NCI-H524 (cell line): ENCODE measurements around the gene KCNT2.
"Not testable (repeated sequence)": the region's sequence is repeated elsewhere in the genome, so short reads cannot be mapped to it uniquely, and the experiment has no call there.

ENCODE experiments used
- DNase-seq, 2 experiments: peaks; one replicate each; lab custom pipeline; 2025; lab: John Stamatoyannopoulos, UW

Gene KCNT2

DNA sequence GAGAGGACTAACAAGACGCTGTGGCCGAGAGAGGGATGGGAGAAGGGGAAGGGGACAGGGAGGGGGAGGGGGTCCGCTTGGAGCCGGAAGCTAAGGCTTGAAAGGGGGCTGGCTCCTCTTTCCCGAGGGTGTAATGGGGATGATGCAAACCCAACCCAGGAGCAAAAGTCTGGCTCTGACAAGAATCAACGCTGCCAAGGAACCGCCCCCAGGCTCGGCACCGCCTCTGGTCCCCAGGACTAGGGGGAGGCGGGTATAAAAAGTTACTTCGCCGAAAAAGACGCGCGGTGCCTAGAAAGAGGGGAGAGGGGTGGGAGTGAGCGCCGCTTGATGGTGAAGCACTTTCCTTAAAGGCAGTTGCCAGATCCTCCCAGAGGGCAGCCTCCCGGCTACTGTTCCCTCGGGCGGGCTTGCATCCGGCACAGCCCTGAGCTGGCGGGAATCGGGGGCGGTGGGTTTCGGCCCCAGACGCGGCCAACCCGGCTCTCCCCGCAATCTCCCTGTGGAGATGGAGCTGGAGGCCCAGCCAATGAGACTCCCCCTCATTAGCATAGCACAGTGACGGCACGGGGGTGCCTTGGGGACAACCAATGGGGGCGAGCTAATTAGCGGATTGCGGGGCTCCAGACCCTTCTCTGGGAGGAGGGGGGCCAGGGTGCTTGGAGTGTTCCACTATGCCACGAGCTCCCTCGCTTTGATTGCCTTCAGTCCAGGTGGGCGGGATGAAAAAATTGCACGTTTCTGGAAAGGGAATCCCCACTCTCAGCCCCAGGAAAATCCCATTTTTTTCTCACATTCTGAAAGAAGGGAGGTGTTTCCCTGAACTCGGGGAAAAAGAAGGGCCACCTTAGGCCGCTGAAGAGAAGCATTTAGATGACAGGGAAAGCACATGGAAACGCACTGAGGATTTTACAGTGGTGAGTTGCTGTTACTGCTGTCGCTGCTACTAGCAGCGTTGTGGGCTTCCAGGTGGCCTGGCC, at the start of gene KCNT2:
TSS of gene KCNT2 (minus strand) at position 51 of the 980 bp plus-strand sequence. CDS start 131 bp downstream, outside the sequence.
- DNase-seq: peak; percentile 95 to 96

DNA sequence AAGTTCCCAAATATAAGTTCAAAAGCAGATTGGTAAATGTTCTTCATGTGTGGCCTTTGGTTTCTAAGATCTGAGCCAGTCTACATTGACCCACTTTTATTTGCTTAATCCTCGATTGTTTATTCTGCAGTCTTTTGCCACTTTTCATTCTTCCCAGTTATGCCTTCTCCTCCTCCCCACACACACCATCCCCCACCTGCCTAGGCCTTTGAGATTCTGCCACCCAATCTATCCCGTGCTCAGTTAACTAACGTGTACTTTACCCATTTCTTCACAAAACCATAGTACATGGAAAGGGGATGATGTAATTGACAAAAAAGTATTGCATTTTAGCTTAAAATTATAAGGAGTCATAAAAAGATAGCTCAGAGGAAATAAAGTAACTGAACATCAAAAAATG, 47.3 kb upstream of the KCNT2 start:
- DNase-seq: no peak

DNA sequence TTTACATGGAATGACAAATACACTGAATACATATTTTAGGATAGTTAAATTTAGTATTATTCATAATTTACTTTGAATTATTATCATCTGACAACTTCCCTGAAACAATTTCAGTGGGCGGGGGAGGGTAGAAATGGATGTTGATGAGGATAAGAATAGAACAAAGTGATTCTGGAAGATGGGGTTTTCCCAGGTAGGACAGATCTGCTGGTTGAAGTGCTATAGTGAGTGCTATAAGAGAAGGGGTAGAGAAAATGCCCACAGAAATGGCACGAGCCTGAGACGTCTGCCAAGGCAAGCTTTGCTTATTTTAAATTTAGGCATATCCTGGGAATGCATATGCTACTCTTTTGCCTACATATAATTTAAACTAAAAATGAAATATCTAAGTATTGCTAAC, 46.8 kb upstream of the KCNT2 start:
- no peak for DNase-seq

DNA sequence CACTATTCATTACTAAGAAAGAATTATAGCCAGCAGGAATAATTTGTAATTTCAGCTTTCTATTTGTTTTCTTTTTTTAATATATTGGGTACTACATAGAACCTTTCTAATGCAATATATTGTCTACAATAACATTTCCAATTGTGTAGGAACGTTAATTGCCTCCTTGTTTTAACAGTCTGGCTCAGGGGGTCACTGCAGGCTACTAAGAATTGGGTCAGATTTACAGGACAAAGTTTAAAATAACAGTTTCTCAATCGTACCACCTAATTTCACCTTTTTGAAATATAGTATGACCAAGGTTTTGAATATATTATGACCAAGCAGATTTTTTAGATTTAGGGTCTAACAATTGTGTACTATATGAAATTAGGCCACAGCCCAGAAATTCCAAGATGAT, 46.0 kb upstream of the KCNT2 start:
- DNase-seq: no peak

DNA sequence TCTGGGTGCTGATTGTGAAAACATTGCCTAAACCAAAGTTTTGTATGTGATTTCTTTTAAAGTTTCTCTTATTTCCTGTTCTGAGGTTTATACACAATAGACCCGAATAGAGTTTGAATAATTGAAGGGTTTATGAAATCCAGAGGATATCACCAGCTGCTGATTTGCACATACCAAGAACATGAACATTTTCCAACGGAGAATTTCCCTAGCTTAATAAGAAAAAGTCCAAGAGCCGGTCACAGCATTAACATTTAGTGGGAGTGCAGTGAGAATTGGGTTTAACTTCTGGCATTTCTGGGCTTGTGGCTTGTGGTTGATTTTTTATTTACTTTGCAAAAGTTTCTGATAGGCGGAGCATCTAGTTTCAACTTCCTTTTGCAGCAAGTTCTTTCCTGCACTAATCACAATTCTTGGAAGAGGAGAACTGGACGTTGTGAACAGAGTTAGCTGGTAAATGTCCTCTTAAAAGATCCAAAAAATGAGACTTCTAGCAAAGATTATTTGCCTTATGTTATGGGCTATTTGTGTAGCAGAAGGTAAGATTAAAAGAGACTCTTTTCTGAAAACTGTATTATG, 43.5 kb upstream of the KCNT2 start, which contains the start of gene CFH:
TSS of gene CFH (plus strand) at position 407 of the 579 bp plus-strand sequence. CDS start at position 482, 75 bp downstream.
- DNase-seq: no peak

DNA sequence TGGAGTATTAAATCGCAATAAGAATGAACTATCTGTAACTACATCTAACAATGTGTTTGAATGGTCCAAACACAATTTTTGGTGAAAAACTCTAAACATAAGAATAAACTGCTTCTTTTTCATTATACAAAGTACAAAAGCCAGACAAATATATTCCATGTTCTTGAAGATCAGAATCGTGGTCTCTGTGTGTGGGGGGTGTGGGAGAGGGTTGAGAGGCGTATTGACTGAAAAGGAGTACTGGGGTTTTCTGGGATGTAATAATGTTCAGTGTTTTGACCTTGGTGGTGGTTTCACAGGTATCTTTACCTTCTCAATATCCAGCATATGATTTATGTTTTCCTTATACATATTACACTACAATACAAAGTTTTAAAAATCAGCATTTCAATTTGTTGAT, 42.8 kb upstream of the KCNT2 start:
- DNase-seq: no peak

DNA sequence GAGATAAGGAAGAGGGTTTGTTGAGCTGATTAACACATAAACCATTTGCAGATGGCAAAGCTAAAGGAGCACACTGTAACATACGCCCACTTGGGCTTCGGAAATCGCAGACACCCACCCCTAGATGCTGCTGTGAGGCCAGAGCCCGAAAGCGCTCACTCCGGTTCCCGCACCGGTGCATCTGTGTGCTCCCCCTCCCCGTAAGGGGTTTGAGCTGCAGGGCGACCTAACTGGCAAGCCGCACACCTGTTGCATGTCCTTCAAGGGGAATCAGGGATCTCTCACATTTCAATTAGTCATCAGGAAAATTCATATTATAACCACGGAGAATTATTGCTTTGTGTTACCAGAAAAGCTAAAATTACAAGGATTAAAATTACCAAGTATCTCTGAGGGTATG, 42.2 kb upstream of the KCNT2 start:
- peak; percentile 42 to 82 for DNase-seq

DNA sequence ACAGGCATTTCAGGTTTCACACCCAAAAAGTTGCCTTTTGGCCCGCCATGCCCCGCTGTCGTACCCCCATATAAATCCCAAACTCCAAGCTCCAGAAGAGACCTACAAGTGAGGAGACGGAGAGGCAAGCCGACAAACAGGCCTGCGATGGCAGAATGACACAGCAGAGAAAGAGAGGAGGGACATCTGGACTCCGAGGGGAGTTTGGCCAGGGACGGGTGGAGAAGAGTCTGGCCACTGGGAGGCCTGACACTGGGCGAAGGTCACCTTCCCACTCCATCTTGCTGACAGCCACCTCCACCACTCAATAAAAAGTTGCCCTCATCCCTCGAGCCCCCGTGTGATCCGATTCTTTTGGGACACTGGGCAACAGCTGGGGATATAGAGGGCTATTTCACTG, 41.8 kb upstream of the KCNT2 start:
- no peak for DNase-seq

DNA sequence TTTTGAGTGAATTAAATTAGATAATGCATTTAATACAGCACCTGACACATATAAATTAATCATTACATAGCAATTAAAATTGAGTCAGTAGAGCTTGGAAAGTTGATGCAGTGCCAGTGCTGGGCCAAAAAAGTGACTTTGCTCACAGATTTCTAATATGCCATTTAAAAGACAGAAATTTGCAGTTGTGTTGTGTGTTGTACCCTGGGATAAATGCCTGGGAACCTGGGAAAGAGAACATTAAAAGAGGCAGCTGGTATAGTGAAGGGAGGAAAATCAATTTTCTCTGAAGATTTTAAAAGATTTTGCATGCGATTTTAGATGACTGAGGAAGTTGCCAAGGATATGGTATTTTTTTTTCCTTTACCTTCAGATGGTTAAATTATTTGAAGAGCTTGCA, 32.7 kb upstream of the KCNT2 start:
- no peak for DNase-seq

DNA sequence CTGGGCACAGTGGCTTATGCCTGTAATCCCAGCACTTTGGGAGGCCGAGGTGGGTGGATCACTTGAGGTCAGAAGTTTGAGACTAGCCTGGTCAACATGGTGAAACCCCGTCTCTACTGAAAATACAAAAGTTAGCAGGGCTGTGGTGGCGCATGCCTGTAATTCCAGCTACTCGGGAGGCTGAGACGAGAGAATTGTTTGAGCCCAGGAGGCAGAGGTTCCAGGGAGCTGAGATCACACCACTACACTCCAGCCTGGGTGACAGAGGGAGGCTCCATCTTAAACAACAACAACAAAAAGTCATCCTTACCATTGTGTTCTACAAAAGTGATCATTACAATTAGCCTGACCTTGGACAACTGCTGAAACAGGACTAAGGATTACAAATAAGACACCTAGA, 31.1 kb upstream of the KCNT2 start:
- DNase-seq: not testable (repeated sequence)

DNA sequence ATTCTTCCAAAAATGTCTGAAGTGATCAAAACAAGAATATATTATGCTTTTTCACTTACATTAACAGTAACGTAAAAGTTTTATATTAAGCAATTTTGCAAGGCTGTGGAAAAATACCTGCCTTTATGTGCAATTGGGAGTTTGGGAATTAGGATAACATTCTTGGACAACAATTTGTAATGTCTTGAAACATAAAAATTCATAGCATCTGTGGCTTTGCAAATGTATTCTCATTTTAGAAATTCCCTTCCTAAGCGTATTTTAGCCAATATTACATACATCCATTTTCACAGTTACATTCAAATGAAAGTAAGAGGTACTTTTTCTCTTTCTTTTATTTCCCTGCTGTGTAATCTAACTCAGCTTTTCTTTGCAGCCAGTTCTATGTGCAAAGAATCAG, 30.2 kb upstream of the KCNT2 start:
- no peak for DNase-seq

DNA sequence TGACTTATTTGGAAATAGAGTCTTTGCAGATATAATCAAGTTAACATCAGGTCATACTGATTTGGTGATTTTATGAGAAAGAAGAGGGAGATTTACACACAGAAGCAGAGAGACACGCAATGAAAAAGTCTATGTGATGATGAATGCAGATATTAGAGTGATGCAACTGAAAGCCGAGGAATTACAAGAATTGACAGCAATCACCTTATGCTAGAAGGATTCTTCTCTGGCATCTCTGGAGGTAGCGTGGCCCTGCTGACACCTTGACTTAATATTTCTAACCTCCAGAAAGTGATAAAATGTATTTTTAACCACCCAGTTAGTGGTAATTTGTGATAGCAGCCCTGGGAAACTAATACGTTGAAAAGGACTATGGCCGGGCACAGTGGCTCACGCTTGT, 29.4 kb upstream of the KCNT2 start:
- DNase-seq: no peak

DNA sequence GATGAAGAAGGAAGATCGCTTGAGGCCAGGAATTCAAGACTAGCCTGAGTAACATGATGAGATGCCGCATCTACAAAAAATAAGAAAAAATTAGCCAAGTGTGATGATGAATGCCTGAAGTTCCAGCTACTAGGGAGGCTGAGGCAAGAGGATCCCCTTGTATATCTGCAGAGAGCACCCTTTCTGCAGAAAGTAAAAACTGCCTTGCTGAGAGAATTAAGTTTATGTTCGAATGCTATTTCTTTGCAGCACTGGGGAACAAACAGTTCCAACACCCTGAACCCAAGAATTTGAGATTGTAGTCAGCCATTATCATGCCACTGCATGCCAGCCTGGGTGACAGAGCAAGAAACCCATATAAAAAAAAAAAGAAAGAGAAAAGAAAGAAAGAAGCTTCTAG, 20.6 kb upstream of the KCNT2 start:
- no peak for DNase-seq

DNA sequence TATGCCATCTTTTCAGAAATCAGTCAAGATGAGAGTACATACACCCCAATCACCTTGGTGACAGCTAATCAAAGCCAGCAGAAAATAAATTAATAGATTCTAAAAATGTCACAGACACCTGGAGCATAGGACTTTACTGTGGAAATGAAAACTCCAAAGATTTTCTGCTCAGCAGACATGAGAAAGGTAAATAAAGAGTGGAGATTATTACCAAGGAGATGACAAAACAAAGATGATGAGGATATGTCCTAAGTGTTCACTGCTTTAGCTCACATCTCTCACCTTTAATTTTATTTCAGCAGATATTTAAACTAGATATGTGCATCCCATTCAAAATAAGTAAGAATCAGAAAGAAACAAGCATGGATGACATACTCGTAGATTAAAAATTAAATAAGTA, 14.8 kb upstream of the KCNT2 start:
- DNase-seq: no peak

DNA sequence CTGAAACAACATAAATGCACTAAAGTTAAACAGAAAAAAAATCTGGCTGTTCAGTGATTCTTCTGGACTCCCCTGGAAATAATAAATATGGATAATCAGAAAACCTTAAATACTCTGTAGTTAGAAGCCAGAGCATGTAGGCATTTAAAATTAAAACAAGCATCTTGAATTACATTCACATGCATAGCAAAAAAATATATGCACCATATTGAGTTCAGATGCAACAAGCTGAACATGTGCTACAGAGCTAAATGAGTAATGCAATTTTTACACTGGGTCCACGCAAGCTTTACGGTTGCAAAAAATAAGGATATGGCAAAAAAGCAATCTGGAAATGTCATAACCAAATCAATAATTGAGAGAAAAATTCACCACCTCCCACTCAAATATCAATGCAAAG, 11.5 kb upstream of the KCNT2 start:
- DNase-seq: no peak

DNA sequence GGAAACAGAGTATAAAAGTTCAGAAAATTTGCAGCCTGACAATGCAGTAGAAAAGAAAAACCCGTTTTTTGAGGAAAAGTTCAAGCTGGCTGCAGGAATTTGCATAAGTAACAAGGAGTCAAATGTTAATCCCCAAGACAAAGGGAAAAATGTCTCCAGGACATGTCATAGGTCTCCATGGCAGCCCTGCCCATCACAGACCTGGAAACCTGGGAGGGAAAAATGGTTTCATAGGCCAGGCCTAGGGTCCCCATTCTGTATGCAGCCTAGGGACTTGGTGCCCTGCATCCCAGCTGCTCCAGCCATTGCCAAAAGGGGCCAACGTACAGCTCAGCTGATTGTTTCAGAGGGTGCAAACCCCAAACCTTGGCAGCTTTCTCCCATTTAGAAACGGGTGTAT, 3.6 kb upstream of the KCNT2 start:
- DNase-seq: no peak

DNA sequence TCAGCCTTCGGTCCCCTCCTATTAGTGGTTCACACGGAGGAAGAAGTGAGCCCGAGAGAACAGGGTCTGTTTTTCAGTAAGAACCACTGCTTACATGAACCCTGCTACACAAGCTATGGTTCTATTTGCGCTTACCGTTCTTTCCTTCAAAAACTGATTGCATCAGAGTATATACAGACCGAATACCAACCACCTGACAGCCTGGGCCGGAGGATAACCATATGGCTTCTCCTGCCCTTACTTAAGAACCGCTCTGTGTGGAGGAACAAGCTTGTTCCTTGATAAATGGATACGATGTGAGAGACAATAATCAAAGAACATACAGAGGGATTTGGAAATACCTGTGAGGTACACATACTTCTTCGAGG, 1.1 kb upstream of the KCNT2 start:
- no peak for DNase-seq

DNA sequence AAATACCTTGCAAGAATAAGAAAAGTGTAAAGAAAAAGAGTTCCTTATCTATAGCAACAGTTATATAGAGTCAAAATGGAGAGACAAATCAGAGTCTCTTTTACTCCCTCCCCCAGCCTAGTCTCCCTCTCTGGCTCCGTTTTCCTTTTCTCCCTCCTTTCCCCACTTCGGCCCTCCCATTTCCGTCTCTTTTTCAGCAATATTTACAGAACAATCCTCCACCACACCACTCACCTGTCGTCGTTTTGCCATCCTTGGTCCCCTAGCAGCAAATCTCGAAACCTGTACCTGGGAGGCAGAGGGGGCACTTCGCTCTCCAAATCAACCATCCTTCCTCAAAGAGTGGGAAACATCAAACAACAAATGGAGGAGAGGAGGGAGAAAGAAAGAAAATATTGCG, 259 bp downstream of the KCNT2 start:
- peak; percentile 34 to 55 for DNase-seq

DNA sequence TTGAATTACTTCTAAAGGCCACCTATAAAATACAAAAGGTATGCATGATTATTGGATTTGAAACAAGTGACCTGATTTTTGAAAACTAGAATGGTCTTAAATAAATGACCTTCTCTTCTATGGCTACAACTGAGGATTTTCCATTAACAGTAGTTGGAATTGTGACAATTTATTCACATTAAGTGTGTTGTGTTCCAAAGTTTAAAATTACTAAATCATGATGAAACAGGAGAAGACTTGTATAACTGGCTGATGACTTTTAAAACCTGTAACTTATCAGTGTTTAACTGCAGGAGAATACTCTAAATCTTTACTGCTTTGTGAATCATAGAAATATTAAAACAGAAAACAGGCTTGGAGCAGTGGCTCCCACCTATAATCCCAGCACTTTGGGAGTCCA, 4.6 kb downstream of the KCNT2 start:
- DNase-seq: no peak

DNA sequence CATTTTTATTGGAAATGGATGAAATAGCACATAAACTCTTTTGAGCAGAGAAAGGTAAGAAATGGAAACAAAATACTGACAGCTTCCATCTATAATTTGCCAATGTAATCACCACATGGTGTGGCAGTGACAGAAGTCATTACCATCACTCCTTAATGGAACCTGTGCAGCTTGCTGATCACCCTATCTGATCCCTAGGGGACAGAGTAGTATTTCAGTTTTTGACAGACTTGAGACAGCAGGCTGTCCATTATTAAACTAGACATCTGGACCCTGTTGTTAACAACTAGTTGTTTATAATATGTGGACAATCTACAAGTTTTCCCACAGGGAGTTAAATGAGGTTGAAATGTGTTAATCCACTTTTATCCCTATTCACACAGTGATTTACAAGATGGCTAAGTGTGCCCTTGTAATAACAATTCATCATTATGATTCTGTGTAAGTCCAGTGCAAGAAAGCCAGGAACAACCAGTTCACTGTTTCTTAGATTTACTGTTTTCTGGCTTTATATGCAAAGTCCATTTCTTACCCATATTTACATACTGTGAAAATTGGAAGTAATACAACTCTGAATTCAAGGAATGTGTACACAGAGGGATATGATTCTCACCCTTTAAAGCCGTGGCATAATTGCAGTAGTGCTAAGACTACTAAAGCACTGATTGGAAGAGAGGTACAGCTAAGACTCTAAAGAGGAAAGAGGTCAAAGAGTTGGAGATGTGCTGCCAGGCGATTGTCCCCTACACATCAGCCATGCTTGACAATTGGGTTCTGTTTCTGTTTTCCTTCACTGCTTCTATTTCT, 9.1 kb downstream of the KCNT2 start:
- DNase-seq: peak; percentile 68 to 84

DNA sequence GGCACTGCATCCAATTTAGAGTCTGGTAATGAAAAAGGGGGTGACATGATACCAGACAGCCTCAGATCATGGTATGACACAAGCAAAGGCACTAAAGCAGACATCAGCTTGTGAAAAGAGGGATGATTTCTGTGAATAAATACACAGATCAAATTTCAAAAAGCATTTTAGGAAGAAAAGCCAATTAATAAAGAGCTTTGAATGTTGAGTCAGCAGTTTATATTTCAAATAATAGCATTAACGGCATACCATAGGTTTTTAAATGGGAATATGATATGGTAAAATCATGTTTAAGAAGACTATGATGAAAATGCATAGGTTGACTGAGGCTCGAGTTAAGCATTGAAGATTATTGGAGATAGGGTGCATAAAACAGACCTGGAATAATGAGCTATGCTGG, 13.5 kb downstream of the KCNT2 start:
- DNase-seq: no peak

DNA sequence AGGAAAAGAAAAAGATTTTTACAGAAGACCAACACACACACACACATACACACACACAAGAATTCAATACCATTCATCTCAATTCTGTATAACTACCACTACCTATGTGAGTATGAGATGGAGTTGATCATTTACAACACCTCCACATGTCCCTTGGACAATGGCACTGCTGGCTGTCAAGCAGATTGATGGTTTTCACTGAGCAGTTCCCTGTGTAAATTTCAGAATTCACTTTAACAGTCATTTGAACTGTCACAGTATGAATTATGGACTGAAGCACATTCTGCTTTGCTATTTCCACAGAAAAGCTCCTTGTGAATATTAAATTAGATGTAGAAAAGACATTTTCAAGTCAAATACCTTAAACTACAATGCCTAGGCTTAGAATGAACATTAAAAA, 14.3 kb downstream of the KCNT2 start:
- no peak for DNase-seq

DNA sequence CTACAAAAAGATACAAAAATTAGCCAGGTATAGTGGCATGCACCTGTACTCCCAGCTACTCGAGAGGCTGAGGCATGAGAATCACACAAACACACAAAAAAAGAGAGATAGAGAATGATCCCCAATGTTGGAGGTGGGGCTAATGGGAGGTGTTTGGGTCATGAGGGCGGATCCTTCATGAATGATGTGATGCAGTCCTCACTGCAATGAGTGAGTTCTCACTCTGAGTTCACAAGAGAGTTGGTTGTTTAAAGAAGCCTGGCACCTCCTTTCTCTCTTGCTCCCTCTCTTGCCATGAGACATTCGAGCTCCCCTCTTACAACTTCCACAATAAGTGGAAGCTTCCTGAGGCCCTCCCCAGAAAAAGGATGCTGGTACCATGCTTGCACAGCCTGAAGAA, 17.3 kb downstream of the KCNT2 start:
- no peak for DNase-seq
